BJ (cell line): ENCODE measurements around the gene CDKN2B-AS1. TPM values are rescaled to one million over a fixed set of nuclear protein-coding genes. Genes with fewer than 3 reads are reported as not detected.
"Not testable (repeated sequence)": the region's sequence is repeated elsewhere in the genome, so short reads cannot be mapped to it uniquely, and the experiment has no call there.

Source experiments
- CTCF ChIA-PET: fragments of 350-600 bp; formaldehyde crosslinking; extraction: SDS; loops from one replicate; lab custom pipeline; 2021; ENCODE audit warnings: antibody characterized with exemption, inconsistent platforms; lab: Yijun Ruan, JAX
- POLR2A ChIA-PET: fragments of 300-600 bp; sonication (Branson Sonifier 250); formaldehyde crosslinking; extraction: SDS; loops from one replicate; lab custom pipeline; 2021; ENCODE audit warnings: antibody characterized with exemption; lab: Charles Lee
- DNase-seq: peaks from one replicate; pipeline ENCODE4 v3.0.0-alpha.2; 2011; ENCODE audit warnings: low read depth
- H3K27me3 ChIP-seq: 2 replicates; pipeline ENCODE4 v1.6.0; 2011; ENCODE audit warnings: low read length; ENCODE audit not compliant: control insufficient read depth, insufficient read depth
- H3K36me3 ChIP-seq: 2 replicates; pipeline ENCODE4 v1.5.1; 2011; ENCODE audit warnings: low read length; ENCODE audit not compliant: control insufficient read depth, insufficient read depth
- H3K4me3 ChIP-seq: 2 replicates; pipeline ENCODE4 v1.5.1; 2011; ENCODE audit warnings: low read depth, mild to moderate bottlenecking, control low read depth, low read length
- polyA plus RNA-seq: library from polyadenylated mRNA; depleted of rRNA; stranded (reverse); fragments of >200 nt; gene quantifications from 2 replicates; pipeline ENCODE4 v1.2.3, GENCODE V29; 2011
- TF ChIP-seq, protein P1 (sequence below): IDR thresholded peaks from 2 replicates; pipeline ENCODE4 v1.5.1; 2011; ENCODE audit warnings: low read depth, mild to moderate bottlenecking, control low read depth, inconsistent platforms, low read length, moderate library complexity; ENCODE audit not compliant: insufficient read depth

Gene CDKN2B-AS1
- polyA plus RNA-seq, 1 experiment: 0.59 TPM

GRCh38 chr9:22053178-22053577 lies 58.6 kb downstream of the CDKN2B-AS1 start:
- TF ChIP-seq, protein P1, sequence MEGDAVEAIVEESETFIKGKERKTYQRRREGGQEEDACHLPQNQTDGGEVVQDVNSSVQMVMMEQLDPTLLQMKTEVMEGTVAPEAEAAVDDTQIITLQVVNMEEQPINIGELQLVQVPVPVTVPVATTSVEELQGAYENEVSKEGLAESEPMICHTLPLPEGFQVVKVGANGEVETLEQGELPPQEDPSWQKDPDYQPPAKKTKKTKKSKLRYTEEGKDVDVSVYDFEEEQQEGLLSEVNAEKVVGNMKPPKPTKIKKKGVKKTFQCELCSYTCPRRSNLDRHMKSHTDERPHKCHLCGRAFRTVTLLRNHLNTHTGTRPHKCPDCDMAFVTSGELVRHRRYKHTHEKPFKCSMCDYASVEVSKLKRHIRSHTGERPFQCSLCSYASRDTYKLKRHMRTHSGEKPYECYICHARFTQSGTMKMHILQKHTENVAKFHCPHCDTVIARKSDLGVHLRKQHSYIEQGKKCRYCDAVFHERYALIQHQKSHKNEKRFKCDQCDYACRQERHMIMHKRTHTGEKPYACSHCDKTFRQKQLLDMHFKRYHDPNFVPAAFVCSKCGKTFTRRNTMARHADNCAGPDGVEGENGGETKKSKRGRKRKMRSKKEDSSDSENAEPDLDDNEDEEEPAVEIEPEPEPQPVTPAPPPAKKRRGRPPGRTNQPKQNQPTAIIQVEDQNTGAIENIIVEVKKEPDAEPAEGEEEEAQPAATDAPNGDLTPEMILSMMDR: no peak
- ChIA-PET CTCF (interaction anchor here (0.6 to 2.1 kb wide), 4 partner anchors 12 to 76 kb away, joined by 3 to 8 read pairs (median 4); partner anchors contain the start of gene CDKN2B), POLR2A (interaction anchor here (0.5 kb wide), 1 partner anchor 536 kb away, joined by 3 read pairs; no protein-coding TSS in a partner anchor)
- Histone ChIP-seq H3K36me3 (no peaks in the 10 kb centered on the region), H3K4me3 (no peak overlapping the region), H3K27me3 (no peaks in the 10 kb centered on the region)
- DNase-seq: no peak

GRCh38 chr9:22054076-22054475 lies 59.5 kb downstream of the CDKN2B-AS1 start:
- Histone ChIP-seq H3K4me3 (no peak overlapping the region), H3K36me3 (no peaks in the 10 kb centered on the region), H3K27me3 (no peaks in the 10 kb centered on the region)
- POLR2A ChIA-PET: no interaction called here
- TF ChIP-seq, protein P1: no peak
- CTCF ChIA-PET: interaction anchor here (0.6 to 2.1 kb wide), 6 partner anchors 11 to 190 kb away, joined by 3 to 8 read pairs (median 4); partner anchors contain the start of gene CDKN2B
- no peak for DNase-seq

DNA sequence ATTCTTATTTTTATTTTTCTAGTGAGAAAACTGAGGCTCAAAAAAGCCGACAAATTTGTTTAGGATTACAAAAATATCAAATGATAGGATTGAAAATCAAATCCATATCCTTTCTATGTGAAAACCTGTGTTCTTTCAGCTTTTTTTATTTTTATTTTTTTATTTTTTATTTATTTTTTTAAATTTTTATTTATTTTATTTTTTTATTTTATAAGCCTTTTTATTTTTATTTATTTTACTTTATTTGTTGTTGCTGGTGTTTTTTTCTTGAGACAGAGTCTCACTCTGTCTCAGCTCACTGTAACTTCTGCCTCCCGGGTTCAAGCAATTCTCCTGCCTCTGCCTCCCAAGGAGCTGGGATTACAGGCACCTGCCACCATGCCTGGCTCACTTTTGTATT lies 59.9 kb downstream of the CDKN2B-AS1 start:
- CTCF ChIA-PET: interaction anchor here (0.6 to 1.6 kb wide), 6 partner anchors 11 to 190 kb away, joined by 3 to 5 read pairs (median 3); no protein-coding TSS in a partner anchor
- Histone ChIP-seq H3K36me3 (no peaks in the 10 kb centered on the region), H3K4me3 (no peak overlapping the region), H3K27me3 (no peaks in the 10 kb centered on the region)
- POLR2A ChIA-PET: no interaction called here
- no peak for DNase-seq
- TF ChIP-seq, protein P1: no peak

DNA sequence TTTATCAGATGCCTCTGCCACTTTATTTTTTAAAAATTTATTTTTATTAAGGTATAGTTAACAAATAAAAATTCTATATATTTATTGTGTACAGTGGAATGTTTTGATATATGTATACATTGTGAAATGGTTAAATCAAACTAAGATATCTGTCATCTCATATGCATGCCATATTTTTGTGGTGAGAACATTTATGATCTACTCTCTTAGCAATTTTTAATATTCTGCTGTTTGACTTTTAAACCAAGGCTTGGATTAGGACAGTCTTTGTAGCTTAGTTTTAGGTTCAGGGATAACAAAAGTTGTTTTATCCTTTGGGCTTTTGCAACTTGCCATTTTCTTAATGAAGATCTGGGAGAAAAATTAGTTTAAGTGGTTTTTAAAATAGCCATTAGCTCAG lies 60.5 kb downstream of the CDKN2B-AS1 start:
- CTCF ChIA-PET: interaction anchor here (1.0 to 1.4 kb wide), 3 partner anchors 16 to 65 kb away, joined by 3 read pairs; no protein-coding TSS in a partner anchor
- TF ChIP-seq, protein P1: no peak
- POLR2A ChIA-PET: no interaction called here
- Histone ChIP-seq H3K36me3 (no peaks in the 10 kb centered on the region), H3K4me3 (no peak overlapping the region), H3K27me3 (no peaks in the 10 kb centered on the region)
- DNase-seq: no peak

GRCh38 chr9:22056402-22056801 lies 61.8 kb downstream of the CDKN2B-AS1 start:
- POLR2A ChIA-PET: no interaction called here
- Histone ChIP-seq H3K4me3 (no peak overlapping the region), H3K27me3 (no peaks in the 10 kb centered on the region), H3K36me3 (no peaks in the 10 kb centered on the region)
- no peak for DNase-seq
- CTCF ChIA-PET: interaction anchor here (1.0 kb wide), 1 partner anchor 47 kb away, joined by 3 read pairs; the partner anchor contains the start of gene CDKN2B
- TF ChIP-seq, protein P1: no peak

DNA sequence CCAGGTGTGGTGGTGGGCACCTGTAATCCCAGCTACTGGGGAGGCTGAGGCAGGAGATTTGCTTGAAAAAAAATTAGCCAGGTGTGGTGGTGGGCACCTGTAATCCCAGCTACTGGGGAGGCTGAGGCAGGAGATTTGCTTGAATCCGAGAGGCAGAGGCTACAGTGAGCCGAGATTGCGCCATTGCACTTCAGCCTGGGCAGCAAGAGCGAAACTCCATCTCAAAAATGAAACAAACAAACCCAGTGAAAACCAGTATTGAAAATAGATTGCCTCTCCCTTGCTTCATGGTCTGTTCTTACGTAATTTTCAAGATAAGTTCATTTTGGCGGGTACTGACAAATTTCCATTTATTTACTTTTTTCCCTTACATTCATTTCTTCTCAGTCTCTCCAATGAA lies 63.4 kb downstream of the CDKN2B-AS1 start:
- CTCF ChIA-PET, H3K36me3 ChIP-seq, H3K27me3 ChIP-seq, POLR2A ChIA-PET, H3K4me3 ChIP-seq, DNase-seq: not testable (repeated sequence)
